H4 (cell line): ENCODE results near the gene EVL. TPM values are rescaled to one million over a fixed set of nuclear protein-coding genes. Genes with fewer than 3 reads are reported as not detected.
"Not testable (repeated sequence)": the region's sequence is repeated elsewhere in the genome, so short reads cannot be mapped to it uniquely, and the experiment has no call there.

Experiments
- DNase-seq: peaks from one replicate; pipeline ENCODE4 v3.0.0-alpha.2; 2015; ENCODE audit warnings: low spot score
- total RNA-seq: library from RNA; depleted of rRNA; stranded (reverse); fragments of >200 nt; shearing (Covaris generic); gene quantifications from 2 replicates; pipeline ENCODE4 v1.2.3, GENCODE V29; 2014

EVL gene
- total RNA-seq, 1 experiment from 2014 or later: 13.0 TPM

GRCh38 chr14:100038065-100038464 lies 27.2 kb upstream of the EVL start:
- DNase-seq: no peak

GRCh38 chr14:100039903-100040302 lies 25.3 kb upstream of the EVL start:
- no peak for DNase-seq

DNA sequence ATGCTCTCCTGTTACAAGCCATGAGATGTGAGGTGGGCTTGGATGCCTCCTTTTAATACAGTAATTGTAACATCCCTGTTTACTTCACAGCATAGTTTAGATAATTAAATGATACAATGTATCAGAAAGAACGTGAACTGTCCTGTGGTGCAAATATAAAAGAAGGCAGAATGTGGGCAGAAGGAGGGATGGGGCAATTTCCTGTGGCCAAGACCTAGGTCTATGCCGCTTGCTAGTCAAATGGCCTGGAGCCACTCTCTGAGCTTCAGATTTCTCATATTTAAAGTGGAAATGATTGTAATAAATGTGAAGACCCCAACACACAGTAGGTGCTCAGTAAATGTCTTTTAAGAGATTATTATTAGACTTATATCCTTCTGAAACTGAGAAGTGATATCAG lies 24.0 kb upstream of the EVL start:
- no peak for DNase-seq

DNA sequence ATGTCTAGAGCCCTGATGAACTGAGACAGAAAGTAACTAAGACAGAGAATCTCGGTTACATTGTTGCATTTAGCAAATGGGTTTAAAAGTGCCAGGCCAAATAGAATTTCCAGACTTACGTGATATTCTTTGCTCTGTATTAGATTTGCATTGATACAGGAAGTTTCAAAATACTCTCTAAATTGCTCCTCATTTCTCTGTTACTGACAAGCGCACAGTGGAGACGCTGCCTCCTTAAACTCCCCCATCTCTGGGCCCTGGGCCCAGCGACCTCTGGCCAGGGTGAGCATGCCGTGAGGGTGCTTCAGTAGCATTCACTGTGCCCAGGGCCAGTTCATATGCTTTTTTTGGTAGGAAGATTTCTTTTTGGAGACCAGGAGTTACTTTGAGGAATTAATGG lies 22.9 kb upstream of the EVL start:
- DNase-seq: no peak

GRCh38 chr14:100045642-100046344 lies 19.4 kb upstream of the EVL start:
- DNase-seq: no peak

DNA sequence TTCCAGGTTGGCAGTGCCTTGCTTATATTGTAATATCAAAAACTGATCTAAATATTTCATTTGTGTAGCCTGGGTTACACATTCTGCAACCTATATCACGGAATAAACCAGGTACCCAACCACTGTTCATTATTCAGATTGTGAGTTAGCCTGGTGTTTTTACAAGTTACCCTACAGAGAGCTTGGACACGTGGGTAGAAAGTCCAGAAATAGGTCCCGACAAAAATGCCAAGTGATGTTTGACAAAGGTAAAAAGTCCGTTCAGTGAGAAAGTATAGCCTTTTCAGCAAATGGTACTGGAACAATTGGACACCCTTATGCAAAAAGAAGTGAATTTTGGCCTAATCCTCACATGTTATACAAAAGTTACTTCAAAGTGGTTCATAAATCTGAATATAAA lies 17.6 kb upstream of the EVL start:
- DNase-seq: no peak

- no peak for DNase-seq
These were observed 16.4 kb upstream of the EVL start for GRCh38 chr14:100048786-100049185.

- no peak for DNase-seq
These were observed 16.0 kb upstream of the EVL start for GRCh38 chr14:100049220-100049619.

GRCh38 chr14:100051103-100051502 lies 14.1 kb upstream of the EVL start:
- no peak for DNase-seq

DNA sequence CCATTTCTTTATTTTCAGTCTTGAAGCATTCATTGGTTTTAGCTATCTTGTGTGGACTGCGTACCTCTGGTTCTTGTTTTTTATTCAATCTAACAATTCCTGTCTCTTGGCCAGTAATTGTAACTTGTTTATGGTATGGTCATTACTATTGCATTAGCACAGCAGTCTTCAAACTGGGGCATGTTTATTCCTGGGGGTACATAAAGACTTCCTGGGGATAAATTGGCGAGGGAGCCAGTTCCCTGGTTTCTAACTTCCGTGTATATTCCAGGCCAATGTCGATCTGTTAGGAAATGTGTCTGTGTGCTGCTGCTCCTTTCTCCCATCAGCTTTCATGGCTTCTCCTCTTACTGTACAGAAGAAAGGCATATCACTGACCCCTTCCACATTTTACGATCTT lies 13.7 kb upstream of the EVL start:
- no peak for DNase-seq

DNA sequence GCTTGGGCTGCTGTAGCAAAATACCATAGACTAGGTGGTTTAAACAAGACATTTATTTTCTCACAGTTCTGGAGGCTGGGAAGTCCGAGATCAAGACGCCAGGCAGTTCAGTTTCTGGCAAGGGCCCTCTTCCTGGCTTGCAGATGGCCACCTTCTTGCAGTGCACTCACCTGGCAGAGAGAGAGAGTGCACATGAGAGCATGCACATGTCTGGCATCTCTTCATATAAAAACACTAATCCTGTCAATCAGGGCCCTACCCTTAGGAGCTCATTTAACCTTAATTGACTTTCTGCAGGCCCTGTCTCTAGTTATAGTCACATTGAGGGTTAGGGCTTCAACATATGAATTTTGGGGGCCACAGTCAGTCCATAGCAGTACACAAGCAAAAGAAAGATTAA lies 12.4 kb upstream of the EVL start:
- no peak for DNase-seq

- no peak for DNase-seq
These were observed 10.7 kb upstream of the EVL start for GRCh38 chr14:100054316-100055075.

DNA sequence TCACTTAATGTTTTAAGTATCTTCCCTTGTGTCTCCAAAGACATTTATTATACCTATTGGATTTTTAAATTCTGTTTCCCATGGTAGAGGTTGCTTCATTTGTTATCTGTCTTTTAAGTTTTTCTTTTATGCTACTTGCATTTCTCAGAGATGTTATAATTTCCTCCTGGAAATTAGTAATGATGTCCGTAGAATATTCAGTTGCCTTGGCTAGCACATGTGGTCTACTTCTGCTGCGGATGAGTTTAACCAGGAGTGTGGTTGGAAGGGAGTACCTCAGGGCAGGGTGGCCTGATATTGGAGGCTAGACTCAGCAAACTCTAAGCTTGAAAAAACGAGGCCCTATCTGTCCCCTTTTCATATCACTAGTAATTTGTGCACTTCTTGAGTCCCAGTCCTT lies 8.8 kb upstream of the EVL start:
- no peak for DNase-seq

DNA sequence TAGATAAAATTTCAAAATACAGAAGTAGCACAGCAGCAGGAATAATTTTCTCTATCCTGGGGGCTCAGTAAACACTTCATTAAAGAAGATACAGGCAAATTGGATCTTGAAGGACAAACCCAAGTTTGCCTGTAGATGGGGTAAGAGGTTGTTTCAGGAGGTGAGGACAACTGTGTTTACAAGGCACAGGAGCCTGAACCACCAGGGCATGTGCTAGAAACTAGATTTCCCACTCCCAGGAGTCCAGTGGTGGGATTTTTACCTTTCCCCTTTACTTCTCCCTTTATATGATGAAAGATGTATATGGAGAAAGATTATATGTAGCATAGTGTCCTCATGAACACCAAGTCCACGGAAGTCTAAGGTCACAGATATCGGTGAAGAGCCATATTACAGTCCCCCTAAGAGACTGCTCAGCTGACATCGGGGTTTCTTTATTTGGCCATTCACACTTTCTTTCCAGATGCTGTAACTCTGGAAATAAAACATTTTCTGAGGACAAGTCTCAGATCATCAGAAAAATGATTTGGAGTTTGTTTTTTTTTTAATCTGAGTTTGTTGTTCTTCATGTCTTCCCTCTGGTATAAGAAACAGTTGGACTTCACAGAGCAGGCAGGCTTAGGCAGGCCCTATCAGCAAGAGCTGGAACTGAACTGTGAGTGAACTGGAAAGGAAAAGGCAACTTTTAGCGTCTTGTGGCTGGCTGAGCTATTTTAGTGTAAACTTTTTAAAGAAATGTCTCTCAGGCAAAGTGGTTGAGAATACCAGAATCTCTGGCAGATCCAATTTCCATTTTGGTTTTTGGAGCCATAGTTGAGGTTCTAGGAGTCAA lies 8.0 kb upstream of the EVL start:
- no peak for DNase-seq

- no peak for DNase-seq
These were observed 6.3 kb upstream of the EVL start for GRCh38 chr14:100058777-100059437.

GRCh38 chr14:100059438-100059781 lies 5.8 kb upstream of the EVL start:
- no peak for DNase-seq

- DNase-seq: no peak
These were observed 4.5 kb upstream of the EVL start for GRCh38 chr14:100060760-100061159.

DNA sequence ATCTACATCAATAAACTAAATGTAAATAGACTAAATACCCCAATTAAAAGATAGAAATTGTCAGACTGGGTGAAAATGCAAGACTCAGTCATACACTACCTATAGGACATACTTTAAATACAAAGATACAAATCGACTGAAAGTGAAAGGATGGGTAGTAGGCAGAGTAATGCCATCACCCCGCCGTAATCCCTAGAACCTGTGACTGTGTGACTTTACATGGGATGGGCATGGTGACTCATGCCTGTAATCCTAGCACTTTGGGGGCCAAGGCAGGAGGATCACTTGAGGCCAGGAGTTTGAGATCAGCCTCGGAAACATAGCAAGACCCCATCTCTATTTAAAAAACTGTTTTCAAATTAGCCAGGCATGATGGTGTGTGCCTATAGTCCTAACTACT lies 2.6 kb upstream of the EVL start:
- no peak for DNase-seq

- no peak for DNase-seq
These were observed 1.8 kb upstream of the EVL start for GRCh38 chr14:100063314-100063941.

GRCh38 chr14:100064335-100065092 lies 708 bp upstream of the EVL start:
- DNase-seq: not testable (repeated sequence)
